WTC11 (cell line): ENCODE data around the gene TEX10. TPM values are rescaled to one million over a fixed set of nuclear protein-coding genes. Genes with fewer than 3 reads are reported as not detected.
A peak's percentile ranks its signal among the peaks of the same experiment; 100 is the strongest.

ENCODE experiments used
- ATAC-seq: fragments of 200-7000 bp; cut with Tn5 transposase; 2 replicates; pipeline ENCODE4 v1.10.0; 2021; ENCODE audit warnings: mild to moderate bottlenecking, moderate library complexity
- CTCF ChIA-PET: fragments of 300-600 bp; sonication (Branson Sonifier 250); formaldehyde crosslinking; loops from one replicate; lab custom pipeline; 2021; ENCODE audit warnings: antibody characterized with exemption; lab: Charles Lee
- POLR2A ChIA-PET: fragments of 350-600 bp; sonication (Branson Sonifier 250); formaldehyde crosslinking; loops from one replicate; lab custom pipeline; 2021; ENCODE audit warnings: antibody characterized with exemption; lab: Charles Lee
- DNase-seq: peaks from one replicate; pipeline ENCODE4 v3.0.0; 2021; ENCODE audit warnings: low spot score
- H3K27ac Mint-ChIP-seq: 2 replicates; pipeline ENCODE4 v1.8.0; 2021; ENCODE audit warnings: mixed read lengths
- H3K27me3 Mint-ChIP-seq: 2 replicates; pipeline ENCODE4 v1.8.0; 2021; ENCODE audit warnings: low read depth, mild to moderate bottlenecking, moderate library complexity, mixed read lengths
- H3K36me3 Mint-ChIP-seq: 2 replicates; pipeline ENCODE4 v1.8.0; 2021; ENCODE audit warnings: mixed read lengths
- H3K4me1 Mint-ChIP-seq: 2 replicates; pipeline ENCODE4 v1.8.0; 2022; ENCODE audit warnings: mixed read lengths
- H3K4me3 Mint-ChIP-seq: 2 replicates; pipeline ENCODE4 v1.8.0; 2021; ENCODE audit warnings: mild to moderate bottlenecking, moderate library complexity, mixed read lengths
- H3K9me3 Mint-ChIP-seq: 2 replicates; pipeline ENCODE4 v1.8.0; 2021; ENCODE audit warnings: mixed read lengths
- E2F5 ChIP-seq: sonication (generic); formaldehyde crosslinking; IDR thresholded peaks from 2 replicates; pipeline ENCODE4 v1.8.1; 2022; ENCODE audit warnings: mild to moderate bottlenecking, moderate library complexity, missing genetic modification reagents
- ESRRA ChIP-seq: sonication (generic); formaldehyde crosslinking; IDR thresholded peaks from 2 replicates; pipeline ENCODE4 v1.8.1; 2022; ENCODE audit warnings: mild to moderate bottlenecking, missing genetic modification reagents, borderline replicate concordance
- FOXJ3 ChIP-seq: sonication (generic); formaldehyde crosslinking; IDR thresholded peaks from 2 replicates; pipeline ENCODE4 v1.9.0; 2021; ENCODE audit warnings: missing genetic modification reagents, mild to moderate bottlenecking, borderline replicate concordance
- FOXP1 ChIP-seq: sonication (generic); formaldehyde crosslinking; IDR thresholded peaks from 2 replicates; pipeline ENCODE4 v1.8.0; 2022; ENCODE audit warnings: missing genetic modification reagents, mild to moderate bottlenecking, moderate library complexity, borderline replicate concordance
- FOXP4 ChIP-seq: sonication (generic); formaldehyde crosslinking; IDR thresholded peaks from 2 replicates; pipeline ENCODE4 v1.8.0; 2022; ENCODE audit warnings: mild to moderate bottlenecking, missing genetic modification reagents
- HMGA2 ChIP-seq: fragments of 250-450 bp; sonication (Bioruptor Pico); IDR thresholded peaks from 2 replicates; pipeline ENCODE4 v1.4.0; 2021; ENCODE audit warnings: mild to moderate bottlenecking, moderate library complexity
- MLX ChIP-seq: sonication (generic); formaldehyde crosslinking; IDR thresholded peaks from 2 replicates; pipeline ENCODE4 v1.8.1; 2023; ENCODE audit warnings: mild to moderate bottlenecking, missing genetic modification reagents, moderate library complexity
- NFE2L1 ChIP-seq: sonication (generic); formaldehyde crosslinking; IDR thresholded peaks from 2 replicates; pipeline ENCODE4 v1.8.1; 2023; ENCODE audit warnings: missing genetic modification reagents
- NR2C2 ChIP-seq: sonication (generic); formaldehyde crosslinking; IDR thresholded peaks from 2 replicates; pipeline ENCODE4 v1.8.0; 2022; ENCODE audit warnings: mild to moderate bottlenecking, missing genetic modification reagents
- NR3C1 ChIP-seq: sonication (generic); formaldehyde crosslinking; conservative IDR thresholded peaks from 2 replicates; pipeline ENCODE4 v1.8.1; 2023; ENCODE audit warnings: low read depth, mild to moderate bottlenecking, missing genetic modification reagents
- OVOL2 ChIP-seq: fragments of 250-450 bp; sonication (Bioruptor Pico); IDR thresholded peaks from 2 replicates; pipeline ENCODE4 v1.9.0; 2021; ENCODE audit warnings: mild to moderate bottlenecking, borderline replicate concordance
- TEAD1 ChIP-seq: sonication (generic); formaldehyde crosslinking; IDR thresholded peaks from 2 replicates; pipeline ENCODE4 v1.8.0; 2022; ENCODE audit warnings: mild to moderate bottlenecking, missing genetic modification reagents
- TEAD4 ChIP-seq: sonication (generic); formaldehyde crosslinking; IDR thresholded peaks from 2 replicates; pipeline ENCODE4 v1.8.0; 2022; ENCODE audit warnings: mild to moderate bottlenecking, missing genetic modification reagents
- USF2 ChIP-seq: sonication (generic); formaldehyde crosslinking; IDR thresholded peaks from 2 replicates; pipeline ENCODE4 v1.8.1; 2023; ENCODE audit warnings: mild to moderate bottlenecking, missing genetic modification reagents, moderate library complexity
- ZBTB43 ChIP-seq: sonication (generic); formaldehyde crosslinking; IDR thresholded peaks from 2 replicates; pipeline ENCODE4 v1.8.1; 2023; ENCODE audit warnings: mild to moderate bottlenecking, missing genetic modification reagents
- ZNF138 ChIP-seq: sonication (generic); formaldehyde crosslinking; conservative IDR thresholded peaks from 2 replicates; pipeline ENCODE4 v1.8.1; 2022; ENCODE audit warnings: mild to moderate bottlenecking, moderate library complexity, missing genetic modification reagents
- ZNF416 ChIP-seq: fragments of 250-450 bp; sonication (Bioruptor Pico); IDR thresholded peaks from 2 replicates; pipeline ENCODE4 v1.9.0; 2021; ENCODE audit warnings: mild to moderate bottlenecking, inconsistent platforms
- total RNA-seq: library from RNA; stranded (reverse); gene quantifications from 3 replicates; pipeline ENCODE4 v1.2.3, GENCODE V29; 2021
- TF ChIP-seq, protein P1 (sequence below): sonication (generic); formaldehyde crosslinking; IDR thresholded peaks from 2 replicates; pipeline ENCODE4 v1.8.1; 2022; ENCODE audit warnings: low read depth, mild to moderate bottlenecking, moderate library complexity, missing genetic modification reagents, borderline replicate concordance
- TF ChIP-seq, protein P2 (sequence below): fragments of 250-450 bp; sonication (Bioruptor Pico); IDR thresholded peaks from 2 replicates; pipeline ENCODE4 v1.9.0; 2021; ENCODE audit warnings: mild to moderate bottlenecking, borderline replicate concordance

TEX10 gene
- total RNA-seq, 1 experiment from 2014 or later, result 64.7 TPM

DNA sequence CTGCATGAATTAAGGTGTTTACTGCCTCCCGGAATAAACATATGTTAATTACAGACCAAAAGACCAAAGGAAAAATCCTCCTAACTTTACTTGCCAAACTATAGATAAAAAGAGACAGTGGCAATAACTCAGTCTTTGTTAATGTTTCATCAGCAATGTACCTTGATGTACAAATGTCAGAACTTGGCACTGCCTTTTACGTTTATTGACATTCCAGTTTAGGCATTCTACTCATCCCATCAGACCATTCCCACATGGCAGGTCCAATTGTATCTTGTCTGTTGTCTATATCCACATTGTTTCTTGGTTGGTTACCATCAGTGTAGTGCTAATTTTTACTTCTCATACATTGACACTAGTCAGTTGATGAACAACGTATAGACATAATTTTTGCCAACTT is 85.5 kb downstream of the TEX10 start:
- ChIA-PET POLR2A (no interaction called here), CTCF (no interaction called here)
- Mint-ChIP-seq H3K9me3 (peaks cover 4% of the 10 kb centered on the region; the same call in 1 of the 2 replicates), H3K4me3 (no peak overlapping the region), H3K36me3 (peaks cover 9% of the 10 kb centered on the region), H3K4me1 (peaks cover 13% of the 10 kb centered on the region)
- TF ChIP-seq FOXP4, result no peak
- TF ChIP-seq ZNF138 (CRISPR knock-in tag), result no peak
- TF ChIP-seq, protein P1, sequence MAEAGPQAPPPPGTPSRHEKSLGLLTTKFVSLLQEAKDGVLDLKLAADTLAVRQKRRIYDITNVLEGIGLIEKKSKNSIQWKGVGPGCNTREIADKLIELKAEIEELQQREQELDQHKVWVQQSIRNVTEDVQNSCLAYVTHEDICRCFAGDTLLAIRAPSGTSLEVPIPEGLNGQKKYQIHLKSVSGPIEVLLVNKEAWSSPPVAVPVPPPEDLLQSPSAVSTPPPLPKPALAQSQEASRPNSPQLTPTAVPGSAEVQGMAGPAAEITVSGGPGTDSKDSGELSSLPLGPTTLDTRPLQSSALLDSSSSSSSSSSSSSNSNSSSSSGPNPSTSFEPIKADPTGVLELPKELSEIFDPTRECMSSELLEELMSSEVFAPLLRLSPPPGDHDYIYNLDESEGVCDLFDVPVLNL (CRISPR knock-in tag), result no peak
- TF ChIP-seq, protein P2, sequence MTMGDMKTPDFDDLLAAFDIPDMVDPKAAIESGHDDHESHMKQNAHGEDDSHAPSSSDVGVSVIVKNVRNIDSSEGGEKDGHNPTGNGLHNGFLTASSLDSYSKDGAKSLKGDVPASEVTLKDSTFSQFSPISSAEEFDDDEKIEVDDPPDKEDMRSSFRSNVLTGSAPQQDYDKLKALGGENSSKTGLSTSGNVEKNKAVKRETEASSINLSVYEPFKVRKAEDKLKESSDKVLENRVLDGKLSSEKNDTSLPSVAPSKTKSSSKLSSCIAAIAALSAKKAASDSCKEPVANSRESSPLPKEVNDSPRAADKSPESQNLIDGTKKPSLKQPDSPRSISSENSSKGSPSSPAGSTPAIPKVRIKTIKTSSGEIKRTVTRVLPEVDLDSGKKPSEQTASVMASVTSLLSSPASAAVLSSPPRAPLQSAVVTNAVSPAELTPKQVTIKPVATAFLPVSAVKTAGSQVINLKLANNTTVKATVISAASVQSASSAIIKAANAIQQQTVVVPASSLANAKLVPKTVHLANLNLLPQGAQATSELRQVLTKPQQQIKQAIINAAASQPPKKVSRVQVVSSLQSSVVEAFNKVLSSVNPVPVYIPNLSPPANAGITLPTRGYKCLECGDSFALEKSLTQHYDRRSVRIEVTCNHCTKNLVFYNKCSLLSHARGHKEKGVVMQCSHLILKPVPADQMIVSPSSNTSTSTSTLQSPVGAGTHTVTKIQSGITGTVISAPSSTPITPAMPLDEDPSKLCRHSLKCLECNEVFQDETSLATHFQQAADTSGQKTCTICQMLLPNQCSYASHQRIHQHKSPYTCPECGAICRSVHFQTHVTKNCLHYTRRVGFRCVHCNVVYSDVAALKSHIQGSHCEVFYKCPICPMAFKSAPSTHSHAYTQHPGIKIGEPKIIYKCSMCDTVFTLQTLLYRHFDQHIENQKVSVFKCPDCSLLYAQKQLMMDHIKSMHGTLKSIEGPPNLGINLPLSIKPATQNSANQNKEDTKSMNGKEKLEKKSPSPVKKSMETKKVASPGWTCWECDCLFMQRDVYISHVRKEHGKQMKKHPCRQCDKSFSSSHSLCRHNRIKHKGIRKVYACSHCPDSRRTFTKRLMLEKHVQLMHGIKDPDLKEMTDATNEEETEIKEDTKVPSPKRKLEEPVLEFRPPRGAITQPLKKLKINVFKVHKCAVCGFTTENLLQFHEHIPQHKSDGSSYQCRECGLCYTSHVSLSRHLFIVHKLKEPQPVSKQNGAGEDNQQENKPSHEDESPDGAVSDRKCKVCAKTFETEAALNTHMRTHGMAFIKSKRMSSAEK (CRISPR knock-in tag), result no peak
- TF ChIP-seq ZNF416 (CRISPR knock-in tag), result no peak
- no peak for TF ChIP-seq ESRRA (CRISPR knock-in tag)
- no peak for TF ChIP-seq OVOL2 (CRISPR knock-in tag)
- TF ChIP-seq MLX (CRISPR knock-in tag), result no peak
- no peak for TF ChIP-seq HMGA2 (CRISPR knock-in tag)
- TF ChIP-seq NR2C2 (CRISPR knock-in tag), result no peak
- TF ChIP-seq USF2 (CRISPR knock-in tag), result no peak
- no peak for TF ChIP-seq NFE2L1 (CRISPR knock-in tag)
- TF ChIP-seq TEAD1 (CRISPR knock-in tag), result no peak
- no peak for TF ChIP-seq NR3C1
- no peak for TF ChIP-seq TEAD4 (CRISPR knock-in tag)
- no peak for TF ChIP-seq ZBTB43 (CRISPR knock-in tag)
- TF ChIP-seq FOXJ3 (CRISPR knock-in tag), result no peak
- TF ChIP-seq E2F5 (CRISPR knock-in tag), result no peak
- no peak for TF ChIP-seq FOXP1 (CRISPR knock-in tag)
- TF ChIP-seq, all 79 proteins: peak for 0
- H3K27ac Mint-ChIP-seq, result peak overlapping the region; percentile 39; the same call in 1 of the 2 replicates
- no peak for DNase-seq
- no peak for ATAC-seq
- no peaks in the 10 kb centered on the region for H3K27me3 Mint-ChIP-seq

Other genes with a start within 250 kb of the TEX10 start
- 28.9 to 30.3 TPM (median 30.2 TPM) in 3 replicates for gene MSANTD3, start 74.2 kb upstream of the TEX10 start, total RNA-seq
- gene TMEFF1, start 120.2 kb upstream of the TEX10 start, total RNA-seq, result 62.7 to 66.5 TPM (median 66.2 TPM) in 3 replicates
- 6.7 to 7.1 TPM (median 6.8 TPM) in 3 replicates for gene CAVIN4, start 225.1 kb upstream of the TEX10 start, total RNA-seq